ENCODE results near the gene SLC2A1. TPM values are rescaled to one million over a fixed set of nuclear protein-coding genes. Genes with fewer than 3 reads are reported as not detected.
A peak's percentile ranks its signal among the peaks of the same experiment; 100 is the strongest.

SLC2A1 gene
- total RNA-seq, 2 donors from 2014 or later: 71.6 to 150 TPM

DNA sequence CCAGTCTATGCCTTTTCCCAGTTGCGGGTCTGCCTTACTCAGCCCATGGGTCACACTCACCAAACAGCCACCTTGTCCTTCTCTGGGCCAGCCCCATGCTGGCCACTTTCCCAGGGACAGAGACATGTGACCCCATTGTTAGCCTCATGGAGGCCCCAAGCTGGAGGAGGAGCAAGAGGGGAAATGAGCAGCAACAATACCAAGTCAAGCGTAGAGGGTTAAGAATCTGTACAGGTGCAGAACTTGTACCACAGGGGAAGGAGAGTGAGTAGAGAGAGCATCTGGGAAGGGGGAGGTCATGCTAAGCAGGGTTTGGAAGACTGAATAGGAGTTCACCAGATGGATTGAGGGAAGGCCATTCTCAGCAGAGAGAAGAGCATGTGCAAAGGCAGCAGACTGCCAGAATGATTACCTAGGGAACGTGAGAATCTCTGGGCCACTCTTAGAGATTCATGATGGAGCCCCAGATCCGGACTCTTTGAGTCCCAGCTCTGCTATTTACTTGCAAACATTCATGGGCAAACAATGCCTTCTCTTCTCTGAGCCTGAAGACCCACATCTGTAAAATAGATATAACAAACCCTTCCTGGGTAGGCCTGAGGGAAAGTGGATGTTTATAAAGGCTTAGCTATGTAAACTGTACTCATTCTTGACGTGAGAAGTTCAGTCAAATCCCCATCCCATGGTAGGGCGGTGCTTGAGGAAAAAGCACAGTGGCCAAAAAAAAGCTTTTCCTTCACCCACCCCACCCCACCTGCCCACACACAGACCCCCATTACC lies 2.8 kb upstream of the SLC2A1 start:
- H3K27me3 ChIP-seq: no peaks in the 10 kb centered on the region
- no peaks in the 10 kb centered on the region for H3K4me1 ChIP-seq
- intact Hi-C loops (cut with DNase I): no loop called here
- H3K9me3 ChIP-seq: no peaks in the 10 kb centered on the region
- H3K36me3 ChIP-seq: no peaks in the 10 kb centered on the region
- TF ChIP-seq, protein P1, sequence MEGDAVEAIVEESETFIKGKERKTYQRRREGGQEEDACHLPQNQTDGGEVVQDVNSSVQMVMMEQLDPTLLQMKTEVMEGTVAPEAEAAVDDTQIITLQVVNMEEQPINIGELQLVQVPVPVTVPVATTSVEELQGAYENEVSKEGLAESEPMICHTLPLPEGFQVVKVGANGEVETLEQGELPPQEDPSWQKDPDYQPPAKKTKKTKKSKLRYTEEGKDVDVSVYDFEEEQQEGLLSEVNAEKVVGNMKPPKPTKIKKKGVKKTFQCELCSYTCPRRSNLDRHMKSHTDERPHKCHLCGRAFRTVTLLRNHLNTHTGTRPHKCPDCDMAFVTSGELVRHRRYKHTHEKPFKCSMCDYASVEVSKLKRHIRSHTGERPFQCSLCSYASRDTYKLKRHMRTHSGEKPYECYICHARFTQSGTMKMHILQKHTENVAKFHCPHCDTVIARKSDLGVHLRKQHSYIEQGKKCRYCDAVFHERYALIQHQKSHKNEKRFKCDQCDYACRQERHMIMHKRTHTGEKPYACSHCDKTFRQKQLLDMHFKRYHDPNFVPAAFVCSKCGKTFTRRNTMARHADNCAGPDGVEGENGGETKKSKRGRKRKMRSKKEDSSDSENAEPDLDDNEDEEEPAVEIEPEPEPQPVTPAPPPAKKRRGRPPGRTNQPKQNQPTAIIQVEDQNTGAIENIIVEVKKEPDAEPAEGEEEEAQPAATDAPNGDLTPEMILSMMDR (IDR thresholded peaks at IDR 0.05): no peak
- H3K27ac ChIP-seq: no peak overlapping the region
- DNase-seq: no peak
- H3K4me3 ChIP-seq: no peak overlapping the region
- H3K9ac ChIP-seq (ENCODE audit: low read depth in 2 of 2, low read length in 2 of 2): no peak overlapping the region

DNA sequence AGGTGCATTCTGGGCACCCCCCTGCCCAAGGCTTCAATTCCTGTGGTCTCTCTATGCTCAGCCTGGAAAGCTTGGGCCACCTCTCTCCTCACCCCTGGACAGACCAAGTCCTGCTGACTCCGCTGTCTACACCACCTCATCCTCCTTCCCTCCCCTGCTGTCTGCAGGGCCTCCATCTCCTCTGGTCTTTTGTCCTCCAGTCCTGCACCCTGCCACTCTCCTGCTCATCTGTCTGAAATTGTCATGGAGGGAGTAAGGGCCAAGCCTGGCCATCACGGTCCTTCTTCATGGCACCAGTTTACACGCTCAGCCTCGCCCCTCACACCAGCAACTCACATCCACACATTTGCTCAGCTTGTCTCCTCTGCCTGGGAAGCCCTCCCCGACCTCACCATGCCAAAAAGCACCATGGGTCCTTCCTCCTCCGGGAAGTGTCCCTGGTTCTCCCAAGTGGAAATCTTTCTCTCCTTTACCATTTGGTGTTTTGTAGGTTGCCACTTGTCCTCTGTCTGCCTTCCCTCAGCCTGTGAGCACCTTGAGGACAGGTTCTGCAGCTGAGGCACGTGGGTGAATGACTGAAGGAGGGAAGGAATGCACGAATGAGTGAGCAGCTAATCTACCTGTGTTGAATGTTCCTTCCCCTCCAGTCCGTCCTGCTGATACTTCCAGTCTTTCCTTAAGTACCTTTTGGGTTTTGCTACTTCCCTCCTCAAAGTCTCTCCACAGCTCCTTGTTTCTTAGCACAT lies 2.1 kb upstream of the SLC2A1 start:
- no peak overlapping the region for H3K9ac ChIP-seq (ENCODE audit: low read depth in 2 of 2, low read length in 2 of 2)
- TF ChIP-seq, protein P1 (IDR thresholded peaks at IDR 0.05): no peak
- DNase-seq: no peak
- no peak overlapping the region for H3K4me3 ChIP-seq
- H3K27me3 ChIP-seq: no peaks in the 10 kb centered on the region
- H3K27ac ChIP-seq: no peak overlapping the region
- H3K36me3 ChIP-seq: no peaks in the 10 kb centered on the region
- intact Hi-C loops (cut with DNase I): no loop called here
- H3K9me3 ChIP-seq: no peaks in the 10 kb centered on the region
- H3K4me1 ChIP-seq: no peaks in the 10 kb centered on the region

- Histone ChIP-seq H3K9me3 (no peaks in the 10 kb centered on the region), H3K4me3 (no peak overlapping the region), H3K27me3 (no peaks in the 10 kb centered on the region), H3K9ac (ENCODE audit: low read depth in 2 of 2, low read length in 2 of 2) (no peak overlapping the region), H3K4me1 (no peaks in the 10 kb centered on the region), H3K27ac (no peak overlapping the region), H3K36me3 (no peaks in the 10 kb centered on the region)
- DNase-seq: no peak
- TF ChIP-seq, protein P1 (IDR thresholded peaks at IDR 0.05): no peak
- intact Hi-C loops (cut with DNase I): no loop called here
These were observed 1.4 kb upstream of the SLC2A1 start for GRCh38 chr1:42960122-42960390.

- TF ChIP-seq, protein P1 (IDR thresholded peaks at IDR 0.05): no peak
- Histone ChIP-seq H3K4me1 (peaks cover 2% of the 10 kb centered on the region), H3K36me3 (no peaks in the 10 kb centered on the region), H3K9me3 (no peaks in the 10 kb centered on the region), H3K9ac (ENCODE audit: low read depth in 2 of 2, low read length in 2 of 2) (peak overlapping the region; percentile 92), H3K27ac (peak overlapping the region; percentile 90), H3K4me3 (peak overlapping the region; percentile 92), H3K27me3 (no peaks in the 10 kb centered on the region)
- no peak for DNase-seq
- intact Hi-C loops (cut with DNase I): no loop called here
These were observed 684 bp downstream of the SLC2A1 start for GRCh38 chr1:42957880-42958487.

DNA sequence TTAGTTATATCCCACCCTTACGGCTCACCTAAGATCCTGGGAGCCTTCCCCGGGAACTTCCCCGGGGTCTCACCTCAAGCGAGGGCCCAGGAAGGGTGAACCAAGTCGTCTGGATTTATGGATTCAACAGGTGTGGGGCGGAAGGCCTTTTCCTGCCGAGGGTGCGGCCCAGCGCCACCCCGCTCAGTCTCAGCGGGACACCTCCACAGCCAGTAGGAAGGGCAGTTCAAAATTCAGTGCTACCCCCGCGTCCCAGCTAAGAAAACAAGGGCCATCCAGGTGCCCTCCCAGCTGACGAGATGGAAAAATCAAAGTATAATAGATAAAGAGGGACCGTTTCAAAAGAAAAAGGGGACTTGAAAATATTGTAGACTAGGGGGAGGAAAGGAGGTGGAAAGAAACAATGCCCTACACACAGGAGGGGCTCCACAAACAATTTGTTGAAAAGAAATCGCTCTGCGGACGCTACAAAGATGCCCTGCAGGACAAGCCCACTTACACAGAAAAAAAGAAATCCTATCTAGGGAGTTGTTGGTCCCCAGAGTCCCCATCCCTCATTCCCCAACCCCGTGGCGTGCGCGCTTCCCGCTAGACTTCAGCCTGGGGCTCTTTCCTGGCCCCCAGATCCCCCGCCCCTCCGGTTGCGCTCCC lies 1.3 kb downstream of the SLC2A1 start:
- H3K4me1 ChIP-seq: peaks cover 8% of the 10 kb centered on the region
- TF ChIP-seq, protein P1 (IDR thresholded peaks at IDR 0.05): no peak
- H3K27me3 ChIP-seq: no peaks in the 10 kb centered on the region
- H3K9ac ChIP-seq (ENCODE audit: low read depth in 2 of 2, low read length in 2 of 2): peak overlapping the region; percentile 92
- H3K36me3 ChIP-seq: no peaks in the 10 kb centered on the region
- no peaks in the 10 kb centered on the region for H3K9me3 ChIP-seq
- H3K27ac ChIP-seq: peak overlapping the region; percentile 90
- DNase-seq: peak; percentile 71
- peak overlapping the region; percentile 92 for H3K4me3 ChIP-seq
- intact Hi-C loops (cut with DNase I): no loop called here

Data from colonic mucosa (tissue), 4 donors.